ENCODE results near the gene ATP2B1. TPM values are rescaled to one million over a fixed set of nuclear protein-coding genes. Genes with fewer than 3 reads are reported as not detected.

Gene ATP2B1
- total and polyA plus RNA-seq, 2 donors (not counting 1 experiment from before 2014, with no cell fraction given): 26.1 to 238 TPM

DNA sequence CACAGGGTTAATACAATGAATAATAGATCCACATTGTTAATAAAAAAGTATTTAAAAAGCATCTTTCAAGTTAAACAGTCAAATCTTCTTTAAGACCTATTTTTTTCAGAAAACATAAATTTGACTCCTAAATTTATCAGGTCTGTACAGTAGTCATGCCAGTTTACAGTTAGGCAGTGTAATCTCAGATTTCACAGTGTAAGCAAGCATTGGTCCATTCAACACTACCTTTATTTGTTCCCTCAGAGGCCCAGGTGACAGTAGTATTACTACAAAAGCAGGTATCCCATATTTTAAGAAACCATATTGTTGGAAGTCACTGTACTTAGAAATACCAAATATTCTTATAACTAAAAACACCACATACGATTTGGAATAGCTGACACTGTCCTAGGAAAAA lies 6.1 kb downstream of the ATP2B1 start:
- ATAC-seq (ENCODE audit: low read depth) (no peak), DNase-seq (no peak)
- Histone ChIP-seq H3K27ac (ENCODE audit: low read length in 2 of 2) (no peak overlapping the region), H2AFZ (ENCODE audit: insufficient read depth, low read depth, low read length, poor library complexity, severe bottlenecking) (no peak overlapping the region), H3K27me3 (replicated peaks in 1 of 4; ENCODE audit: control extremely low read depth in 1 of 4, control insufficient read depth in 3 of 4, insufficient read depth in 4 of 4, low read length in 3 of 4) (no peaks in the 10 kb centered on the region), H3K9ac (ENCODE audit: low read length) (no peak overlapping the region), H3K4me1 (ENCODE audit: control insufficient read depth in 2 of 2, insufficient read depth in 2 of 2, low read length in 2 of 2) (peaks cover 42 to 78% of the 10 kb centered on the region in 2 donors), H3K9me3 (ENCODE audit: control extremely low read depth in 1 of 3, control insufficient read depth in 2 of 3, insufficient read depth in 1 of 3, low read length in 2 of 3) (no peaks in the 10 kb centered on the region), H4K20me1 (ENCODE audit: control insufficient read depth, insufficient read depth, low read length, poor library complexity, severe bottlenecking) (peaks cover 85% of the 10 kb centered on the region), H3K36me3 (replicated peaks in 1 of 2; ENCODE audit: control extremely low read depth in 1 of 2, control insufficient read depth in 1 of 2, extremely low read depth in 1 of 2, insufficient read depth in 2 of 2, low read length in 1 of 2) (peaks cover 3 to 8% of the 10 kb centered on the region in 2 experiments), H3K4me2 (replicated peaks; ENCODE audit: low read depth, low read length, poor library complexity, severe bottlenecking) (peak overlapping the region; percentile 7), H3K79me2 (ENCODE audit: control insufficient read depth, insufficient read depth, low read length) (peaks cover 100% of the 10 kb centered on the region), H3K4me3 (ENCODE audit: control extremely low read depth in 1 of 5, extremely low read depth in 1 of 5, insufficient read depth in 1 of 5, low read depth in 2 of 5, low read length in 4 of 5) (no peak overlapping the region)
- intact Hi-C loops (cut with micrococcal nuclease): loop anchor here (2.0 kb wide), 1 partner anchor 16 kb away; no protein-coding TSS in a partner anchor
- Mint-ChIP-seq H3K27ac (no peak overlapping the region), H3K27me3 (no peaks in the 10 kb centered on the region), H3K4me1 (peaks cover 91% of the 10 kb centered on the region), H3K9me3 (ENCODE audit: insufficient read depth) (no peaks in the 10 kb centered on the region), H3K4me3 (no peak overlapping the region)
- no CpG with 5 or more reads among the region's 1 CpG for whole genome bisulfite sequencing (ENCODE audit: insufficient coverage)
- TF ChIP-seq, protein P1, sequence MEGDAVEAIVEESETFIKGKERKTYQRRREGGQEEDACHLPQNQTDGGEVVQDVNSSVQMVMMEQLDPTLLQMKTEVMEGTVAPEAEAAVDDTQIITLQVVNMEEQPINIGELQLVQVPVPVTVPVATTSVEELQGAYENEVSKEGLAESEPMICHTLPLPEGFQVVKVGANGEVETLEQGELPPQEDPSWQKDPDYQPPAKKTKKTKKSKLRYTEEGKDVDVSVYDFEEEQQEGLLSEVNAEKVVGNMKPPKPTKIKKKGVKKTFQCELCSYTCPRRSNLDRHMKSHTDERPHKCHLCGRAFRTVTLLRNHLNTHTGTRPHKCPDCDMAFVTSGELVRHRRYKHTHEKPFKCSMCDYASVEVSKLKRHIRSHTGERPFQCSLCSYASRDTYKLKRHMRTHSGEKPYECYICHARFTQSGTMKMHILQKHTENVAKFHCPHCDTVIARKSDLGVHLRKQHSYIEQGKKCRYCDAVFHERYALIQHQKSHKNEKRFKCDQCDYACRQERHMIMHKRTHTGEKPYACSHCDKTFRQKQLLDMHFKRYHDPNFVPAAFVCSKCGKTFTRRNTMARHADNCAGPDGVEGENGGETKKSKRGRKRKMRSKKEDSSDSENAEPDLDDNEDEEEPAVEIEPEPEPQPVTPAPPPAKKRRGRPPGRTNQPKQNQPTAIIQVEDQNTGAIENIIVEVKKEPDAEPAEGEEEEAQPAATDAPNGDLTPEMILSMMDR (IDR thresholded peaks at IDR 0.05): no peak
- TF ChIP-seq EZH2 (IDR thresholded peaks at IDR 0.05; ENCODE audit: borderline replicate concordance, insufficient read depth, low read depth, low read length, poor library complexity, severe bottlenecking): no peak
- ChIA-PET POLR2A (no interaction called here), CTCF (interaction anchor here (1.2 kb wide), 1 partner anchor 81 kb away, joined by 3 read pairs; no protein-coding TSS in a partner anchor)

DNA sequence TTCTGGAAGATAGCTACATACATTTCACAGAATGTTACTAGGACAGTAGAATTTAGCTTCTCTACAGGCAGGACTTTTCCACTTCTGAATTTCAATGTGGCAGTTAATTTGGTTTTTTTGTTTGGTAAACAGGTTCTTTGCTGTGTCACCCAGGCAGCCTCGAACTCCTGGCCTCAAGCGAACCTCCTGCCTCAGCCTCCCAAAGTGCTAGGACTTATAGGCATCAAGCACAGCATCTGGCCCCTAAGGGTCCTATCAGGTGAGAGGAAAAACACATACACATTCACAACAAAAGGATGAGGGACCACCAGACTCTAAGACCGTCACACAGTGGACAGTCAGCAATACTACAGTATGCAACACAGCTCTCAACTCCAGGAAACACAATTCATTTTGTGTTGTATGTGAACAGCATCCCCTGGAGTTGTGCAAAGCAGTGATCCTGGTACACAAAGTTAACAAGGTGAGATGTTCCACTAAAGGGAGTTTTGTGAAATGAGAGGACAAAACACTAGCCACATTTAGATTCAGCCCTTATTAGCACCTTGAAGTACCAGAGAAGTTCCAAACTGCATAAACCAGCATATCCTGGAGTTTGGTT lies 6.9 kb downstream of the ATP2B1 start:
- Histone ChIP-seq H4K20me1 (ENCODE audit: control insufficient read depth, insufficient read depth, low read length, poor library complexity, severe bottlenecking) (peaks cover 86% of the 10 kb centered on the region), H3K9ac (ENCODE audit: low read length) (no peak overlapping the region), H2AFZ (ENCODE audit: insufficient read depth, low read depth, low read length, poor library complexity, severe bottlenecking) (no peak overlapping the region), H3K9me3 (ENCODE audit: control extremely low read depth in 1 of 3, control insufficient read depth in 2 of 3, insufficient read depth in 1 of 3, low read length in 2 of 3) (no peaks in the 10 kb centered on the region), H3K4me2 (replicated peaks; ENCODE audit: low read depth, low read length, poor library complexity, severe bottlenecking) (no peak overlapping the region), H3K4me3 (ENCODE audit: control extremely low read depth in 1 of 5, extremely low read depth in 1 of 5, insufficient read depth in 1 of 5, low read depth in 2 of 5, low read length in 4 of 5) (no peak overlapping the region), H3K27me3 (replicated peaks in 1 of 4; ENCODE audit: control extremely low read depth in 1 of 4, control insufficient read depth in 3 of 4, insufficient read depth in 4 of 4, low read length in 3 of 4) (no peaks in the 10 kb centered on the region), H3K27ac (ENCODE audit: low read length in 2 of 2) (no peak overlapping the region), H3K79me2 (ENCODE audit: control insufficient read depth, insufficient read depth, low read length) (peaks cover 100% of the 10 kb centered on the region), H3K4me1 (ENCODE audit: control insufficient read depth in 2 of 2, insufficient read depth in 2 of 2, low read length in 2 of 2) (peaks cover 37 to 81% of the 10 kb centered on the region in 2 donors), H3K36me3 (replicated peaks in 1 of 2; ENCODE audit: control extremely low read depth in 1 of 2, control insufficient read depth in 1 of 2, extremely low read depth in 1 of 2, insufficient read depth in 2 of 2, low read length in 1 of 2) (peaks cover 3 to 8% of the 10 kb centered on the region in 2 experiments)
- H3K9me3 Mint-ChIP-seq (ENCODE audit: insufficient read depth): no peaks in the 10 kb centered on the region
- intact Hi-C loops (cut with micrococcal nuclease): loop anchor here (2.0 kb wide), 1 partner anchor 15 kb away; no protein-coding TSS in a partner anchor
- ChIA-PET POLR2A (no interaction called here), CTCF (interaction anchor here (1.2 to 1.5 kb wide), 2 partner anchors 80 to 311 kb away, joined by 3 read pairs; no protein-coding TSS in a partner anchor)
- H3K4me3 Mint-ChIP-seq: peak overlapping the region; percentile 42
- DNase-seq: no peak
- H3K27me3 Mint-ChIP-seq: no peaks in the 10 kb centered on the region
- 93% methylated on average over 2 of the region's 3 CpGs for WGBS (ENCODE audit: insufficient coverage)
- no peak overlapping the region for H3K27ac Mint-ChIP-seq
- peaks cover 91% of the 10 kb centered on the region for H3K4me1 Mint-ChIP-seq
- no peak for ATAC-seq (ENCODE audit: low read depth)
- no peak for TF ChIP-seq EZH2 (IDR thresholded peaks at IDR 0.05; ENCODE audit: borderline replicate concordance, insufficient read depth, low read depth, low read length, poor library complexity, severe bottlenecking)
- TF ChIP-seq, protein P1 (IDR thresholded peaks at IDR 0.05): no peak
